HuH-7.5 (cell line): Measurements from ENCODE around the gene NKIRAS1.

Source experiments
- DNase-seq: peaks from one replicate; pipeline ENCODE4 v3.0.0; 2011; ENCODE audit warnings: low spot score

Gene NKIRAS1

DNA sequence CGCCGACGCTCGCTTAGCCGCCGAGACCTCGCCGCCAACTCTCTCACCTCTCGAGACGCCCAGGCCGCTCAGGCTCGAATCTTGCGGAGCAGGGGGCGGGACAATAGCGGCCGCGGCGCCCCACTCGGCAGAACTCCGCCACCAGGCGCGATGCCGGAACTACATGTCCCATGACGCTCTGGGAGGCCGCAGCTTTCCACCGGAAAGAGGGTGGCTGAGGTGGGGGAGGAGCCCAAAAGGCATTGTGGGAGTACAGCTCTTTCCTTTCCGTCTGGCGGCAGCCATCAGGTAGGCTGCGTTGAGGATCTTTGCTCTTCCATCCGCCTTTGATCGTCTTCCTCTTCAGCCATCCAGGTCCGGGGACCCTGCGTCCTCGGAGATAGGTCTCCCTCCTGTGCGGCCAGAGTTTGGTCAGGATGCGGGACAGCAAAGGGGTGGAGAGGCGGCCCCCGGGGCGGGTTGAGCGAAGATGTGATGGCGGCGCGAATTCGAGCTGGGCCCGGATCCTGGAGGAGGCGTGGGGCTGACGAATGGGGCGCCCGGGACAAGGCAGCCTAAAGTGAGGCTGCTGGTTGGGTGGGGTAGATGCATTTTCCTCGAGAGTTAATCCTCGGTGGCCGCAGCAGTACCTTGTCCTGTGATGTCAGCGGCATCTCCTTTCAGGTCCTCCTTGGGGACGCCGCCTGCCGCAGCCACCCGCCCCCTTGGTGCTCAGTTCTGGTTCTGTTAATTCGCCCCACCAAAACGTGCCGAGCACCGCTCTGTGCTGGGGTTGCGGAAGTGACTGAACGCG, at the start of gene NKIRAS1, which contains the start of gene RPL15:
NKIRAS1 (minus strand) TSS at position 105 of the 793 bp plus-strand sequence. CDS start 6,086 bp downstream, outside the sequence.
RPL15 (plus strand) TSS at position 247 of the 793 bp plus-strand sequence. CDS start 728 bp downstream, outside the sequence.
- peak; percentile 92 for DNase-seq

DNA sequence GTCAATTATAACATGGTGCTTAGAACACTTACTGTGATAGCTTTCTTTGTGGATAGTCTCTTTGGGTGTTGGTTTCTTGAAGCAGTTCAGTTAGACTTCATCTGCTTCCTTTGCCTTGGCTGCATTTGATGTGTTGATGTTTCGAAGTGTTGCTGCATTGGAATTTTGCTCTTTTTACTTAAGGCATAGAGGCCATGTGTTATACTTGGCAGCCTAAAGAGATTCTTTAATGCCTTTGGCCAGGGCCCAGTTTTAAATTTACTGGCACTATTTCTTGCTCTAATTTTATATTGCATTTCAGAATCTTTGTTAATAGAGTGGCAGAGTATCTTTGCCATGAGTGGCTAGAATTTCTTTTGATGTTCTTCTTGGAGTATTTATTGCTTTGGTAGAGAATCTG, 49.5 kb upstream of the NKIRAS1 start:
- DNase-seq, result no peak

DNA sequence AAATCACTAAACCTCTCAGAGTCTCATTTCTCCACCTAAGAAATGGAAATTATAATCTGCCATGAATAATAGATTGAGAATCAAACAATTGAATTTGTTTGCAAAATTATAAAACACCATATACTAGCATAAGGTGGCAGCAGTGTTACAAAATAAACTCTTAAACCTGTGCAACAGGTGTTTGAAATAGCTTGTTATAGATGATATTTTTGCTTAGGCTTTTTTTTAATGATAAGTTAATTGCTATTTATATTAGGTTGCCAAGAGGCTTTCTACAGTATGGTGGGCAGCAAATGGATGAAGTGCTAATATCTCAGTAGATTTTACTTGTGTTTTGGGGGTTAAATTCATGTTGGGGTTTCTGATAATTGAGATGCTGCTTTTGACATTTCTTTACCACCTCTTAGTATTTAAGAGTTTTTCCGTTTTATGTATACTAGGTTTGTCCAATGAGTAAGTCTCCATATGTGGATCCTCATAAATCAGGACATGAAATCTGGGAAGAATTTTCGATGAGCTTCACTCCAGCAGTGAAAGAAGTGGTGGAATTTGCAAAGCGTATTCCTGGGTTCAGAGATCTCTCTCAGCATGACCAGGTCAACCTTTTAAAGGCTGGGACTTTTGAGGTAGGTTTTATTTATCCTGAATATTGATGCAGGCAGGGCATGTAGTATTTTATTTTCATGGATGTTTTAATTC, 47.9 kb upstream of the NKIRAS1 start:
- DNase-seq, result no peak

DNA sequence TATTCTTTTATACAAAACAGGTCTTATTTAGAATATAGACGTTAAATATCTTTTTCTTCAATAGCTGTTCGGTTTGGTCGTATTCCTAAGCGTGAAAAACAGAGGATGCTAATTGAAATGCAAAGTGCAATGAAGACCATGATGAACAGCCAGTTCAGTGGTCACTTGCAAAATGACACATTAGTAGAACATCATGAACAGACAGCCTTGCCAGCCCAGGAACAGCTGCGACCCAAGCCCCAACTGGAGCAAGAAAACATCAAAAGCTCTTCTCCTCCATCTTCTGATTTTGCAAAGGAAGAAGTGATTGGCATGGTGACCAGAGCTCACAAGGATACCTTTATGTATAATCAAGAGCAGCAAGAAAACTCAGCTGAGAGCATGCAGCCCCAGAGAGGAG, 45.1 kb upstream of the NKIRAS1 start:
- DNase-seq, result no peak

DNA sequence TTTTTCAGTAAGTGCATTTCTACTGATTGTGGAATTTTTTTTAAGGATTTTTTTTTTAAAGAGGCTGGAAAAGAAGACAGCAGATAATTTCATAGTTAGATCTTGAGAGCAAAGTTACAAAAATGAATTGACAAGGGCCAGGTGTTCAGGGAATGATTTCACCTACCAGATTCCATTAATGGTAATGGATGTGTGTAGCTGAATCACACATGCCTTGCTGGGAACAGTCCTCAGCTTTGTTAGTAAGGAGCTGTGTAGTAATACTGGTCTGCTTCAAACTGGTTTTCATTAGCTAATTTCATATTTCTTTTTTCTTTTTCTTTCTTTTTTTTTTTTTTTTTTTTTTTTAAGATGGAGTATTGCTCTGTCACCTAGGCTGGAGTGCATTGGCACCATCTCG, 44.3 kb upstream of the NKIRAS1 start:
- DNase-seq, result no peak

DNA sequence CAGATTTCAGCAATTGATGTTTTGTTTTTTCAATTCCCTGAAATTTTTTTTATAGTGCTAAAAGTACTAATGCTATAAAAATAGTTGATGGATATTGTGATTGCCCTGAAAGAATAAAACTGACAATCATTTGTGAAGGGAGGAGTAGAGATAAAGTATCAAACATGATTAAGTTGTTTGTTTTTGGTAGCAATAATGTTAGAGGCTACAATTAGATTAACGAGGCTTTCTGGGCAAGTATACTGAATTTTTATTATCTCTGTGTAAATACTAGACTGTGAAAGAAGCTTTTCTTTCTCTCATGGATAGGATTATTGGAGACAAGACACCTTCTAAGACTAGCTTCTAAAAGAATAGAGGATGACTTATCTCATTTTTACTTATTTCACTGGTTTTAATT, 43.9 kb upstream of the NKIRAS1 start:
- no peak for DNase-seq

DNA sequence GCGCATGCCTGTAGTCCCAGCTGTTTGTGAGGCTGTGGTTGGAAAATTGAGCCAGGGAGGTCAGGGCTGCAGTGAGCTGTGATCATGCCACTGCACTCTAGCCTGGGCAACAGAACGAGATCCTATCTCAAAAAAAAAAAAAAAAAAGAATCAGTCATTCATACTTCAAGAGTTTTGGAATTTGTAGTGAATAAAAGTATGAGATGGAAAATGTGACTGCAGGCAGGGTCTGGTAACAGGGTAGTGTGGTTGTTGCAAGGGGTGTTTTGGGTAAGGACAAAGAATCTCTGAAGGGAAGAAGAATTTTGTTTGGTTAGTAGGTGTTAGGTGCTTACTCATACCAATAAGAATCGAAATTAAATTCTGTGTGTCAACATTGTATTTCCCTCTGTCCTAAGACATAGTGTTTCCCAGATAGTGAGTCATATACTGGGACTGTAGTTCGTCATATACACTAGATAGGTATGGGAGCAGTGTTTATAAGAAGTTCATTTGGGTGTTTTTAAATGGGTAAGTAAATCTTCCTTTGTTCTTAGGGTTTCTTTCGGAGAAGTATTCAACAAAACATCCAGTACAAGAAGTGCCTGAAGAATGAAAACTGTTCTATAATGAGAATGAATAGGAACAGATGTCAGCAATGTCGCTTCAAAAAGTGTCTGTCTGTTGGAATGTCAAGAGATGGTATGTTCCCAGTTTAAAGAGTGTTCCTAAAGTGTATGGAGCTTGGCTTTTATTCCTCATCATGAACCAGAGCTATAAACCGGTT, 42.5 kb upstream of the NKIRAS1 start:
- DNase-seq, result no peak

DNA sequence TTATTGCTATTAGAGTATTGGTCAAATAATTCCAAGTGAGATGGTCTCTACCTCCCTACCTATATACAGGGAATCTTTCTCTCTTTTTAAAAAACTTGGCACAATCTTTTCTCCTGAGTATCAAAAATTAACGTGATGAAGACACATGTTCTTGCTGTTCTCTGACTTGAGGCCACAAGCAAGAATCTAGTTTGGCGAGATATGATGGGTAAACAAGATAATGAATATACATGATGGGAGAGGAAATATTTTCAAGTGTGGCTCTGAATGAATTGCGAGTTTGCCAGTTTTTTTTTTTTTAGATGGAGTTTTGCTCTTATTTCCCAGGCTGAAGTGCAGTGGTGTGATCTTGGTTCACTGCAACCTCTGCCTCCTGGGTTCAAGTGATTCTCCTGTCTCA, 39.9 kb upstream of the NKIRAS1 start:
- no peak for DNase-seq

DNA sequence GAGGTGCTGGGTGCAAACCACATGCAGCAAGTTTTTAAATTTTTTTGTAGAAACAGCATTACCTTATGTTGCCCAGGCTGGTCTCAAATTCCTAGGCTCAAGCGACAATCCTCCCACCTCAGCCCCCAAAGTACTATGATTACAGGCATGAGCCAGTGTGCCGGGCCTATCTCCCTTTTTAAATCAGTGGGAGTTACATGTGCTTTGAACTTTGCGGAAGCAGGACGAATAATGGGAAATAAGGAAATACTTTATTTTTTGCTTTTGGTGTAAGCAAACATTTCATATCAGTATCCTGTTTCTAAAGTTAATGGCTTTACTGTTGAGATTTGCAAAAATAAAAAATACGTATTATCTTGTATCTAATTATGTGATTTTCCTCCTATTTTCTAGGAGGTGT, 37.4 kb upstream of the NKIRAS1 start:
- no peak for DNase-seq

DNA sequence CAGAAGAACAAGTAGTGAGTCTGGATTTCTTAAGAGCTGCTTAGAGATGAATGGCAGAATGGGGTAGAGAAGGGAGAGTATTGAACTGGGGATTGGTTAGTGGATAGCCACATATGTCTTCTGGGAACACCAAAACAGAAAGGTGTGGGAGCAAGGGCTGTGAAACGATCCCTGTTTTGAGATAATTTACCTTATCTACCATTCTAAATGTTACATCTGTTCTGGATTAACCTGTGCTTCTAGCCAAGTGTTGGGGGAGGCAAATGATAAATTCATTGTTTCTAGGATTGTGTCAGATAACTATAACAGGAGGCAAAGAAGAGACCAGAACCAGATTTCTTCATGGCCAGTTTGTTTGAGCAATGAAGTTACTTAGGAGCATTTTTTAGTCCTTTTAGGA, 36.7 kb upstream of the NKIRAS1 start:
- no peak for DNase-seq

DNA sequence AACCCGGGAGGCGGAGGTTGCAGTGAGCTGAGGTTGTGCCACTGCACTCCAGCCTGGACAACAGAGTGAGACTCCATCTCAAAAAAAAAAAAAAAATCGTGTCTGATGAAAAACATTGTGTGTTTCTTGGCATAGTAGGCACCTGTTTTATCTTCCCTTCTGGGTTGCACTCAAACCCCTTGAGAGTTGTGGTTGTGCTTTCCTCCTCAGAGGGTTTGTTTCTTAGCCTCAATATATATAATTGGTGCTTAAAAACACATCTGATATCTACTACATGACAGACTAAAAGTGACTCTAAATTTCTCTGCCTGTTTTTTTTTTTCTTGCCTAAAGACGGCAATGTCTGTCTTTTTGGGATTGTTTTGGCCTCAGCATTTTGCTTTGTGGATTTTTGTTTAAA, 35.9 kb upstream of the NKIRAS1 start:
- no peak for DNase-seq

DNA sequence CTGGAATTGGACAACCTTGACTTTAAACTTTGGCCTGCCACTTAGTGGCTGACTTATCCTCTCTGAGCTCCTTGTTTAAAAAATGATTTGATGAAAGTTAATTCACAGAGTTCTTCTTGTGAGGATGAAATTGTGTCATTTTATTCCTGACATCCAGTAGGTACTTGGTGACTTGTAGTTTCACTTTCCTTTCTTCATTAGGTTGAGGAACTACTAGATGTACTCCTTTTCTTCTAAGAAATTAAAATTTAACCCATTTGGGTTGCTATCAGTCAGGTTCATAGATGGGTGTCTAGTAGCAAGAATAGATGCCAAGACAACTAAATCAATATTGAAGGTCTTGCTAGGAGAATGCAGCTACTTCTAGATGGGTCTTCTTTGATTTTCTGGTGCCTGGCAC, 33.5 kb upstream of the NKIRAS1 start:
- DNase-seq, result no peak

DNA sequence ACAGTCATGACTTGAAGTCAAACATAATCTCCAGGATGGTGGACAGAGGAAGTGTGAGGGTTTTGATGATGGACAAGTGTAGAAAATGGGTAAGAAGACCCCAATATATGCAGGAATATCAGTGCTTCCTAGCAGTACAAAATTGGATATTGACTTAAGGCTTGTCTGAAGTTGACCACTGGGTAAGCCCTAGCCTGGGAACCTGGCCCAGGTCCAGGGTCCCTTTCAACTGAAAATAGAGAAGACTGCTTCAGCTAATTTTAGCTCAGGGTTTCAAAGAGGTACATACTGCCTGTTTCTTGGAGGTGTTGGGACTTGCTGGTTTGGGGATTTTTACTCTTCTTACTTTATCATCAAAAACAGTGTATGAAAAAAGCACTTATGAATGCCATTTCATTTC, 33.0 kb upstream of the NKIRAS1 start:
- DNase-seq, result peak; percentile 62

DNA sequence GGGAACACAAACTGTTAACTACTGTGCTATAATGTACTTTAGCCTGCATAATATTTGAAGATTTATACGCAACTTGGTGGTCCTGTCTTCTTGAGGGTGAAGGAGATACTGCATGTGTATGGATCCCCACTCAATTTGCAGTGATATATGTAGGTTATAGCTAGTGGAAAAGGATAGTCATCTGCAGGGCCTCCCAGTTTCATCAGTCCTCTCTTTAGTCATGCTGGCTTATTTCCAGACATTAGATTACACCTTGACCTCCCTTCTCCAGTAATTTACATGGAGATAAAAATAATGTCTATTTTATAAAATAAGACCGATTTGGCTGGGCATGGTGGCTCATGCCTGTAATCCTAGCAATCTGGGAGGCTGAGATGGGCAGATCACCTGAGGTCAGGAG, 32.0 kb upstream of the NKIRAS1 start:
- DNase-seq, result no peak

DNA sequence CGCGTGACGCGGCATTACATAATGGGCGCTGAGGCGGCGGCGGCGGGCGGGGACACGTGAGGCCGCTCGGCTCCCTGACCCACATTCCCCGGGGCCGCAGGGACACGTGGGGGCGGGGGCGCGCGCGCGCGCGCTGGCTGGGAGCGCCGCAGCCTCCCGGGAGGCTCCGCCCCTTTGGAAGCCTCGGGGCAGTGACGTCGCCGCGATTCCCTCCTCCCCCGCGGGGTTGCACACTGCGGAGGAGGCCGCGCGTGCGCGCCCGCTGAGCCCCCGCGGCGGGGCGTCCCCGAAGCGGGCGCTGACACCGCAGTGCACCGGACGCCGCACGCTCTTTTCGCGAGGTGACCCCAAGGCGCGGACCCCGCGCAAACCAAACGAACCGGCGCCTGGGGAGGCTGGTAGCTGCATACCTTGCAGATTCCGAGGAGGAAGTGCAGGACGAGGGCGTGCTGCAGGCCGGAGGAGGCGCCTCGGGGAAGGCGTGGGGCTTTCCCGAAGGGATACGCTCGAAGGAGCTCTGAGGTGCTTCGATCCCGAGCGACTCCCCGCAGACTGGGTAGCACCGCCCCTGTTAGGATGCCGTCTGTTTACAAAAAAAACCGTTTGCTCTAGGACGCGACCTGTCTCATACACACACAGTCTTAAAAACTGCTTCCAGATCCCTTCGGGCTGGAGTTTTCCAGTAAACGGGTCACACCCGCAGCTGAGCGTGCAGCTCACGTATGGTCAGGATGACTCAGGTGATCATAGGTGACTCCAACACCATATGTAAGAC, 29.3 kb upstream of the NKIRAS1 start:
- peak; percentile 98 for DNase-seq

DNA sequence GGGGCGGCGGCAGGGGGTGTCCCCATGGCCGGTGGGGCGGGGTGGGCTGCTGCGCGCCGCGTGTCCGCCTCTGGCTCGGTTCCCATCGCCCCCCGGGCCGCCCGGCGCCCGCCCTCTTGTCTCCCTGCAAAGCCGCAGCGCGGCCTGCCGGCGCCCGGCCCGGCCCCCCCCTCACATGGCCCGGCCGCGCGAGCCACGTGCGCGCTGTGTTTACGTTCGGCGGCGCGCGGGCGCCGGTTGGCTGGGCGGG, 28.8 kb upstream of the NKIRAS1 start:
- no peak for DNase-seq

DNA sequence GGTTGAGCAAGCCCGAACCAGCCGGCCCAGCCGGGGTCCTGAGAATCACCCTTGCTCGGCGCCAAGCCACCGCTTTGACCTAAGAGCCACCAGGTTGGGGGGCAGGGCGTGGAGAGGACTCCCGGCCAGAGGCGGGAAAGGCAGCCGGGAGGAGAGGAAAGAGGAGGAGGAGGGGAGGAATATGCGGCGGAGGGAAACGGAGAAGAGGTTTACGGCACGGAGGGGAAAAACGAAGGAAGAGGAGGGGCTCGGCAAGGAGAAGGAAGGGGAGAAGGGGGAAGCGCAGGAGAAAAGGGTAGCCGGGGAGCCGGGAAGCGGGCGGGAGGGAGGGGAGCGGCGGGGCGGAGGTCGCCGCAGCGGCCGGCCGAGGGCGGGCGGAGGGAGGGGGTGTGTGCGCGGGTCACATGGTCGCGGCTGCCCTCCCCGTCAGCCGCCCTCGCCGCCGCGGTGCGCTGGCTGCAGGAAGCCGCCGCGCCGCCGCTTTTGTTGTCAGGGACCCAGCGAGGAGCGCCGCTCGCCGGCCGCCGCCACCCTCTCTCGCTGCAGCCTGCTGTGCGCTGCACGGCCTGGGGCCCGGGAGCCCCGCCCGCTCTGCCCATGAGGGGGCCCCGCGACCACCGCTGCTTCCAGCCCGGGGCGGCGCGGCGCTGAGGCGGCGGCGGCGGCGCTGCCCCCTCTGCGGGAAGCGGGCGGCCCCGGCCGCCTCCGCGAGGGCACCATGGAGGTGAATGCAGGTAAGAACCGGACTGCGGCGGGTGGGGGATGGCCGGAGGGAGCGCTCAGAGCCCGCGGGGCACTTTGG, 28.3 kb upstream of the NKIRAS1 start, which contains the start of gene NR1D2:
NR1D2 (plus strand) TSS at position 426 of the 802 bp plus-strand sequence; CDS start at position 719, 293 bp downstream.
- DNase-seq, result peak; percentile 87

DNA sequence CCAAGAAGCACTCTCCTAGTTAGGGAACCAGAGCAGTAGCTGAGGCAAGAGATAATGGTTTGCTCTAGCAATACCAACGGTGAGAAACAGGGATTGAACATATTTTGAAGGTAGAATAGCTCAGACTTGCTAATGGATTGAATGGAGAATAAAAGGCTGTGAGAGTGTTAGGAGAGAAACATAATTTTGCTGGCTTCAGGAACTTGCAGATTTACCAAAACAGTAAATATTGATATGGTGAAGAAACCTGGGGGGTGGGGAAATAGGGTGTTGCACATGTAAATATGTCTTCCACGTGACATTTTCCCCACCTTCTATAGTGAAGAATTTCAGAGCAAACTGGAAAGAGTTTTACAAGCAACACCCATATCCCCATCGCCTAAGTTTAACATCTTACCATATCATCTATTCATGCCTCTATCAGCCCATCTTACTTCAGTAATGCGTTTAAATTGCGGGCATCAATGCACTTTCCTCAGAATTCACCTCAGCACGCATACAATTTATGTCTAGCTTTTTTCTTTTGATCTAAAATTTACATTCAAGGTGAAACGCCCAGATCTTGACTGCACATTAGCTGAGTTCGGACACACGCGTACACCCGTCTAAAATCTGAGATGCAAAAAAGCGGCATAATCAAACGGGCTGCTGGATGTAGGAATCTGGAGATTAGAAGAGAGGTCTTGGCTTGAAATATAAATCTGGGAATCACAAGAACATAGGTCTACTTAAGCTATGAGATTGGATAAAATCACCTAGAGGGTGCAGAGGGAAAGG, 27.4 kb upstream of the NKIRAS1 start:
- DNase-seq, result no peak

DNA sequence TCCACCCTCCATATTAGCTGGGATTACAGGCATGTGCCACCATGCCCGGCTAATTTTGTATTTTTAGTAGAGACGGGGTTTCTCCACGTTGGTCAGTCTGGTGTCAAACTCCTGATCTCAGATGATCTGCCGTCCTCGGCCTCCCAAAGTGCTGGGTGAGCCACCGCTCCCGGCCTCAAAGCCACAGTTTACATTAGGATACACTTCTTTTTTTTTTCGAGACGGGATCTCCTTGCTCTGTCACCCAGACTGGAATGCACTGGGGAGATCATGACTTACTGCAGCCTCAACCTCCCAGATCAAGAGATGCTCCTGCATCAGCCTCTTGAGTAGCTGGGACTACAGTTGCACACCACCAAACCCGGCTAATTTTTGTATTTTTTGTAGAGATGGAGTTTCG, 25.8 kb upstream of the NKIRAS1 start:
- no peak for DNase-seq

DNA sequence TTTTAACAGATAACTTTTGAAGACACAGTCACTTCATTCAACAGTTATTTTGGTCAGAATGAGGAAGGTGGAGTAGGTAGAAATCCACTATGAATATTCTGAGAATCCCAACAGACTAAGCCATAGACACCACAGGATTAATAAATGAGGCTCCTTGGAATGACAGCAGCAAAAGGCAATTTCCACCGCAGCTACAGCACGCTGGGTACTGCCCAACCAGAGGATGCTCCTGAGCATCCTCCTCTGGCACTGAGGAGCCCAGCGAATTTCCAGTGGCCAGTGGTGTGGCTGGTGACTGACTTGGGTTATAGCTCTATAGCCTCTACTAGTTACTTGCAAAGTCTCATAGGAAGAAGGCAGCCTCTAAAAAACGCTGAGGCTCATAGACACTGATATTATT, 24.6 kb upstream of the NKIRAS1 start:
- no peak for DNase-seq

DNA sequence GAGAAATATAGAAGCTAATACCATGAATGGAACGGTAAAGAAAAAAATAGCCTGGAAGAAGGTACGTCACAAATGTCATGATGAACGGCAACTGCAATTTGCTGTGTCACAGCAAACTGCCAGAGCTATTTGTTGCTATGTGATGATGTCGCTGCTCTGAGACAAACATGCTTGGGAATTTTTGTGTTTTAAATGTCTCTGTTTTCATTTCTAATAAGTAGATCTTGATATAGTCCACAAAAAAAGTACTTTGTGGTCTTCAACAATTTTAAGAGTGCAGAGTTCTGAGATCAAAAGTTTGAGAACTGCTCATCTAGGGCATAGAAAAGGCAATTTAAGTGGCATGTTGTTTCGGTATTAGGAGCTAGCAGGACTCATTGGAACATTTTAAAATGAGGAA, 24.0 kb upstream of the NKIRAS1 start:
- DNase-seq, result no peak
